ENCODE results near the gene ATG16L2. TPM values are rescaled to one million over a fixed set of nuclear protein-coding genes. Genes with fewer than 3 reads are reported as not detected.

ATG16L2 gene
- total RNA-seq, 1 experiment from 2014 or later, result 22.2 TPM

DNA sequence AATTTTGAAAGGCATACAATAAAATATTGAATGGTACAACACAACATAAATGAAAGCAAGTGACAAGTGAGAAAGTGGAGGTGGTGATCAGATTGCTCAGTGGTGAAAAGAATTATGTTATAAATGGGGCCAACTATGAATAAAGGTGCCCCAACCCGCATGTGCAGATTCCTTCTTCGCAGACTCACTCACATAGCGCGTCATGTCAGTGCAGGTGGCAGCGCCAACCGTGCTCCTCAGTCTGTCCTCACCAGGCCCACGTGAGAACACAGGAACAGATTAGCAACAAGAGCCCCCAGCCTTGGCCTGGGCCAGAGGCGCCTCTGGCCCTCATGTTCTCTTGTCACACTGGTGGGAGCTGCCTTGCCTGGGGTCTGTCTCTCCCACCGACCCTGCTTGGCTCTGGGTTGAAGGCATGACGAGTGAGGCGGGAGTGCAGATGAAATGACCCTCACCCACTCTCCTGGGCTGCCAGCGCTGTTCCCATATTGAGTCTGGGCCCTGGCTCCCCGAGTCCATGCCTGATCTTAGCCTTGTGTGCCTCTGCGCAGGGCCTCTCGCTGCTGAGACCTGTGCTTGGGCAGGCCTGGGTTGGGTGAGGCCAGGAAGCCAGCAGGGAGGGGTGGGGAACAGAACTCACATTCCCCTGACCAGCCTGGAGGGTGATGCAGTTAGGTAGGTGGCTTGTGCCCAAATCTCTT, 6.4 kb downstream of the ATG16L2 start:
- Mint-ChIP-seq H3K36me3 (no peaks in the 10 kb centered on the region; the same call in 1 of the 2 replicates), H3K9me3 (no peaks in the 10 kb centered on the region), H3K27ac (no peak overlapping the region), H3K27me3 (ENCODE audit: low read depth) (peaks cover 40% of the 10 kb centered on the region), H3K4me3 (peak overlapping the region; percentile 58), H3K4me1 (peaks cover 23% of the 10 kb centered on the region)
- ChIA-PET POLR2A (no interaction called here), CTCF (interaction anchor here (1.2 to 3.1 kb wide), 6 partner anchors 7 to 486 kb away, joined by 3 to 22 read pairs (median 7); partner anchors contain the start of gene STARD10)
- DNase-seq (ENCODE audit: low spot score), result no peak
- no peak for ATAC-seq
- TF ChIP-seq, protein P1, sequence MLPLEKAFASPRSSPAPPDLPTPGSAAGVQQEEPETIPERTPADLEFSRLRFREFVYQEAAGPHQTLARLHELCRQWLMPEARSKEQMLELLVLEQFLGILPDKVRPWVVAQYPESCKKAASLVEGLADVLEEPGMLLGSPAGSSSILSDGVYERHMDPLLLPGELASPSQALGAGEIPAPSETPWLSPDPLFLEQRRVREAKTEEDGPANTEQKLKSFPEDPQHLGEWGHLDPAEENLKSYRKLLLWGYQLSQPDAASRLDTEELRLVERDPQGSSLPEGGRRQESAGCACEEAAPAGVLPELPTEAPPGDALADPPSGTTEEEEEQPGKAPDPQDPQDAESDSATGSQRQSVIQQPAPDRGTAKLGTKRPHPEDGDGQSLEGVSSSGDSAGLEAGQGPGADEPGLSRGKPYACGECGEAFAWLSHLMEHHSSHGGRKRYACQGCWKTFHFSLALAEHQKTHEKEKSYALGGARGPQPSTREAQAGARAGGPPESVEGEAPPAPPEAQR (CRISPR knock-in tag; IDR thresholded peaks at IDR 0.05), result no peak
- TF ChIP-seq ZNF671 (CRISPR knock-in tag; IDR thresholded peaks at IDR 0.05) (no peak), NR2C2 (CRISPR knock-in tag; IDR thresholded peaks at IDR 0.05) (no peak), ZNF317 (CRISPR knock-in tag; IDR thresholded peaks at IDR 0.05; ENCODE audit: borderline replicate concordance, low read depth) (no peak), NFATC4 (CRISPR knock-in tag; IDR thresholded peaks at IDR 0.05) (no peak), FOXP1 (CRISPR knock-in tag; IDR thresholded peaks at IDR 0.05; ENCODE audit: borderline replicate concordance) (no peak), ELF4 (CRISPR knock-in tag; IDR thresholded peaks at IDR 0.05; ENCODE audit: low read depth) (no peak), CREM (CRISPR knock-in tag; IDR thresholded peaks at IDR 0.05) (no peak), ETV6 (CRISPR knock-in tag; IDR thresholded peaks at IDR 0.05) (no peak), SOX15 (CRISPR knock-in tag; IDR thresholded peaks at IDR 0.05) (no peak), FOXK1 (CRISPR knock-in tag; IDR thresholded peaks at IDR 0.05) (no peak), ATF1 (CRISPR knock-in tag; IDR thresholded peaks at IDR 0.05) (no peak), PRRX2 (CRISPR knock-in tag; IDR thresholded peaks at IDR 0.05) (no peak)
- TF ChIP-seq, protein P2, sequence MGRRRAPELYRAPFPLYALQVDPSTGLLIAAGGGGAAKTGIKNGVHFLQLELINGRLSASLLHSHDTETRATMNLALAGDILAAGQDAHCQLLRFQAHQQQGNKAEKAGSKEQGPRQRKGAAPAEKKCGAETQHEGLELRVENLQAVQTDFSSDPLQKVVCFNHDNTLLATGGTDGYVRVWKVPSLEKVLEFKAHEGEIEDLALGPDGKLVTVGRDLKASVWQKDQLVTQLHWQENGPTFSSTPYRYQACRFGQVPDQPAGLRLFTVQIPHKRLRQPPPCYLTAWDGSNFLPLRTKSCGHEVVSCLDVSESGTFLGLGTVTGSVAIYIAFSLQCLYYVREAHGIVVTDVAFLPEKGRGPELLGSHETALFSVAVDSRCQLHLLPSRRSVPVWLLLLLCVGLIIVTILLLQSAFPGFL (CRISPR knock-in tag; IDR thresholded peaks at IDR 0.05; ENCODE audit: borderline replicate concordance), result no peak
- TF ChIP-seq, protein P3, sequence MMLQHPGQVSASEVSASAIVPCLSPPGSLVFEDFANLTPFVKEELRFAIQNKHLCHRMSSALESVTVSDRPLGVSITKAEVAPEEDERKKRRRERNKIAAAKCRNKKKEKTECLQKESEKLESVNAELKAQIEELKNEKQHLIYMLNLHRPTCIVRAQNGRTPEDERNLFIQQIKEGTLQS (CRISPR knock-in tag; conservative IDR thresholded peaks at IDR 0.05), result no peak
- TF ChIP-seq, protein P4, sequence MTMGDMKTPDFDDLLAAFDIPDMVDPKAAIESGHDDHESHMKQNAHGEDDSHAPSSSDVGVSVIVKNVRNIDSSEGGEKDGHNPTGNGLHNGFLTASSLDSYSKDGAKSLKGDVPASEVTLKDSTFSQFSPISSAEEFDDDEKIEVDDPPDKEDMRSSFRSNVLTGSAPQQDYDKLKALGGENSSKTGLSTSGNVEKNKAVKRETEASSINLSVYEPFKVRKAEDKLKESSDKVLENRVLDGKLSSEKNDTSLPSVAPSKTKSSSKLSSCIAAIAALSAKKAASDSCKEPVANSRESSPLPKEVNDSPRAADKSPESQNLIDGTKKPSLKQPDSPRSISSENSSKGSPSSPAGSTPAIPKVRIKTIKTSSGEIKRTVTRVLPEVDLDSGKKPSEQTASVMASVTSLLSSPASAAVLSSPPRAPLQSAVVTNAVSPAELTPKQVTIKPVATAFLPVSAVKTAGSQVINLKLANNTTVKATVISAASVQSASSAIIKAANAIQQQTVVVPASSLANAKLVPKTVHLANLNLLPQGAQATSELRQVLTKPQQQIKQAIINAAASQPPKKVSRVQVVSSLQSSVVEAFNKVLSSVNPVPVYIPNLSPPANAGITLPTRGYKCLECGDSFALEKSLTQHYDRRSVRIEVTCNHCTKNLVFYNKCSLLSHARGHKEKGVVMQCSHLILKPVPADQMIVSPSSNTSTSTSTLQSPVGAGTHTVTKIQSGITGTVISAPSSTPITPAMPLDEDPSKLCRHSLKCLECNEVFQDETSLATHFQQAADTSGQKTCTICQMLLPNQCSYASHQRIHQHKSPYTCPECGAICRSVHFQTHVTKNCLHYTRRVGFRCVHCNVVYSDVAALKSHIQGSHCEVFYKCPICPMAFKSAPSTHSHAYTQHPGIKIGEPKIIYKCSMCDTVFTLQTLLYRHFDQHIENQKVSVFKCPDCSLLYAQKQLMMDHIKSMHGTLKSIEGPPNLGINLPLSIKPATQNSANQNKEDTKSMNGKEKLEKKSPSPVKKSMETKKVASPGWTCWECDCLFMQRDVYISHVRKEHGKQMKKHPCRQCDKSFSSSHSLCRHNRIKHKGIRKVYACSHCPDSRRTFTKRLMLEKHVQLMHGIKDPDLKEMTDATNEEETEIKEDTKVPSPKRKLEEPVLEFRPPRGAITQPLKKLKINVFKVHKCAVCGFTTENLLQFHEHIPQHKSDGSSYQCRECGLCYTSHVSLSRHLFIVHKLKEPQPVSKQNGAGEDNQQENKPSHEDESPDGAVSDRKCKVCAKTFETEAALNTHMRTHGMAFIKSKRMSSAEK (CRISPR knock-in tag; IDR thresholded peaks at IDR 0.05; ENCODE audit: borderline replicate concordance), result no peak
- TF ChIP-seq, protein P5, sequence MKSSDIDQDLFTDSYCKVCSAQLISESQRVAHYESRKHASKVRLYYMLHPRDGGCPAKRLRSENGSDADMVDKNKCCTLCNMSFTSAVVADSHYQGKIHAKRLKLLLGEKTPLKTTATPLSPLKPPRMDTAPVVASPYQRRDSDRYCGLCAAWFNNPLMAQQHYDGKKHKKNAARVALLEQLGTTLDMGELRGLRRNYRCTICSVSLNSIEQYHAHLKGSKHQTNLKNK (CRISPR knock-in tag; IDR thresholded peaks at IDR 0.05), result no peak
- TF ChIP-seq, protein P6, sequence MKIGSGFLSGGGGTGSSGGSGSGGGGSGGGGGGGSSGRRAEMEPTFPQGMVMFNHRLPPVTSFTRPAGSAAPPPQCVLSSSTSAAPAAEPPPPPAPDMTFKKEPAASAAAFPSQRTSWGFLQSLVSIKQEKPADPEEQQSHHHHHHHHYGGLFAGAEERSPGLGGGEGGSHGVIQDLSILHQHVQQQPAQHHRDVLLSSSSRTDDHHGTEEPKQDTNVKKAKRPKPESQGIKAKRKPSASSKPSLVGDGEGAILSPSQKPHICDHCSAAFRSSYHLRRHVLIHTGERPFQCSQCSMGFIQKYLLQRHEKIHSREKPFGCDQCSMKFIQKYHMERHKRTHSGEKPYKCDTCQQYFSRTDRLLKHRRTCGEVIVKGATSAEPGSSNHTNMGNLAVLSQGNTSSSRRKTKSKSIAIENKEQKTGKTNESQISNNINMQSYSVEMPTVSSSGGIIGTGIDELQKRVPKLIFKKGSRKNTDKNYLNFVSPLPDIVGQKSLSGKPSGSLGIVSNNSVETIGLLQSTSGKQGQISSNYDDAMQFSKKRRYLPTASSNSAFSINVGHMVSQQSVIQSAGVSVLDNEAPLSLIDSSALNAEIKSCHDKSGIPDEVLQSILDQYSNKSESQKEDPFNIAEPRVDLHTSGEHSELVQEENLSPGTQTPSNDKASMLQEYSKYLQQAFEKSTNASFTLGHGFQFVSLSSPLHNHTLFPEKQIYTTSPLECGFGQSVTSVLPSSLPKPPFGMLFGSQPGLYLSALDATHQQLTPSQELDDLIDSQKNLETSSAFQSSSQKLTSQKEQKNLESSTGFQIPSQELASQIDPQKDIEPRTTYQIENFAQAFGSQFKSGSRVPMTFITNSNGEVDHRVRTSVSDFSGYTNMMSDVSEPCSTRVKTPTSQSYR (CRISPR knock-in tag; IDR thresholded peaks at IDR 0.05), result no peak
